ENCODE measurements around the gene CENPT.

Gene CENPT

GRCh38 chr16:67881621-67882161, 34.2 kb upstream of the CENPT start:
- H3K27me3 ChIP-seq (ENCODE audit: insufficient read depth, poor library complexity, severe bottlenecking): no peaks in the 10 kb centered on the region
- DNase-seq (ENCODE audit: low spot score): no peak
- H3K9me3 ChIP-seq (ENCODE audit: severe bottlenecking): no peaks in the 10 kb centered on the region
- no peak for TF ChIP-seq CTCF (IDR thresholded peaks at IDR 0.05; ENCODE audit: poor library complexity, severe bottlenecking)
- peaks cover 5% of the 10 kb centered on the region for H3K4me1 ChIP-seq (ENCODE audit: insufficient read depth, poor library complexity, severe bottlenecking)
- H3K36me3 ChIP-seq (ENCODE audit: low read depth): peaks cover 69% of the 10 kb centered on the region
- no peak for ATAC-seq (ENCODE audit: low read depth)
- H3K27ac ChIP-seq (ENCODE audit: poor library complexity, severe bottlenecking): no peak overlapping the region
- no peak overlapping the region for H3K4me3 ChIP-seq (ENCODE audit: severe bottlenecking)

GRCh38 chr16:67880584-67880983, 33.1 kb upstream of the CENPT start:
- no peak for TF ChIP-seq CTCF (IDR thresholded peaks at IDR 0.05; ENCODE audit: poor library complexity, severe bottlenecking)
- ATAC-seq (ENCODE audit: low read depth) (no peak), DNase-seq (ENCODE audit: low spot score) (no peak)
- no peak overlapping the region for H3K27ac ChIP-seq (ENCODE audit: poor library complexity, severe bottlenecking)
- no peaks in the 10 kb centered on the region for H3K27me3 ChIP-seq (ENCODE audit: insufficient read depth, poor library complexity, severe bottlenecking)
- peaks cover 5% of the 10 kb centered on the region for H3K4me1 ChIP-seq (ENCODE audit: insufficient read depth, poor library complexity, severe bottlenecking)
- no peaks in the 10 kb centered on the region for H3K9me3 ChIP-seq (ENCODE audit: severe bottlenecking)
- H3K4me3 ChIP-seq (ENCODE audit: severe bottlenecking): no peak overlapping the region
- H3K36me3 ChIP-seq (ENCODE audit: low read depth): peaks cover 77% of the 10 kb centered on the region

GRCh38 chr16:67879936-67880335, 32.4 kb upstream of the CENPT start:
- no peak for TF ChIP-seq CTCF (IDR thresholded peaks at IDR 0.05; ENCODE audit: poor library complexity, severe bottlenecking)
- ATAC-seq (ENCODE audit: low read depth): no peak
- Histone ChIP-seq H3K27me3 (ENCODE audit: insufficient read depth, poor library complexity, severe bottlenecking) (no peaks in the 10 kb centered on the region), H3K4me3 (ENCODE audit: severe bottlenecking) (no peak overlapping the region), H3K4me1 (ENCODE audit: insufficient read depth, poor library complexity, severe bottlenecking) (peaks cover 4% of the 10 kb centered on the region), H3K9me3 (ENCODE audit: severe bottlenecking) (no peaks in the 10 kb centered on the region), H3K36me3 (ENCODE audit: low read depth) (peaks cover 77% of the 10 kb centered on the region), H3K27ac (ENCODE audit: poor library complexity, severe bottlenecking) (no peak overlapping the region)
- DNase-seq (ENCODE audit: low spot score): no peak

- no peaks in the 10 kb centered on the region for H3K9me3 ChIP-seq (ENCODE audit: severe bottlenecking)
- no peaks in the 10 kb centered on the region for H3K27me3 ChIP-seq (ENCODE audit: insufficient read depth, poor library complexity, severe bottlenecking)
- no peak overlapping the region for H3K27ac ChIP-seq (ENCODE audit: poor library complexity, severe bottlenecking)
- ATAC-seq (ENCODE audit: low read depth) (no peak), DNase-seq (ENCODE audit: low spot score) (no peak)
- H3K4me3 ChIP-seq (ENCODE audit: severe bottlenecking): no peak overlapping the region
- no peak for TF ChIP-seq CTCF (IDR thresholded peaks at IDR 0.05; ENCODE audit: poor library complexity, severe bottlenecking)
- H3K36me3 ChIP-seq (ENCODE audit: low read depth): peaks cover 77% of the 10 kb centered on the region
- peaks cover 3% of the 10 kb centered on the region for H3K4me1 ChIP-seq (ENCODE audit: insufficient read depth, poor library complexity, severe bottlenecking)
These were observed 32.0 kb upstream of the CENPT start for GRCh38 chr16:67879462-67879861.

- Histone ChIP-seq H3K4me3 (ENCODE audit: severe bottlenecking) (no peak overlapping the region), H3K27me3 (ENCODE audit: insufficient read depth, poor library complexity, severe bottlenecking) (no peaks in the 10 kb centered on the region), H3K9me3 (ENCODE audit: severe bottlenecking) (no peaks in the 10 kb centered on the region), H3K4me1 (ENCODE audit: insufficient read depth, poor library complexity, severe bottlenecking) (peaks cover 7% of the 10 kb centered on the region), H3K27ac (ENCODE audit: poor library complexity, severe bottlenecking) (no peak overlapping the region), H3K36me3 (ENCODE audit: low read depth) (peaks cover 72% of the 10 kb centered on the region)
- DNase-seq (ENCODE audit: low spot score): no peak
- ATAC-seq (ENCODE audit: low read depth): no peak
- TF ChIP-seq CTCF (IDR thresholded peaks at IDR 0.05; ENCODE audit: poor library complexity, severe bottlenecking): no peak
These were observed 31.4 kb upstream of the CENPT start for GRCh38 chr16:67878846-67879245.

Data from RWPE2 (cell line).